IPS-18c (cell line): ENCODE data around the gene ZNF335.
A peak's percentile ranks its signal among the peaks of the same experiment; 100 is the strongest.
"Not testable (repeated sequence)": the region's sequence is repeated elsewhere in the genome, so short reads cannot be mapped to it uniquely, and the experiment has no call there.

Experiments used
- H3K4me3 ChIP-seq: 2 replicates; pipeline ENCODE4 v1.7.0; 2013; ENCODE audit warnings: low read depth, mild to moderate bottlenecking, low read length, moderate library complexity; ENCODE audit not compliant: insufficient read depth
- H3K9me3 ChIP-seq: one replicate; pipeline ENCODE4 v1.6.1; 2013; ENCODE audit warnings: mild to moderate bottlenecking, low read length, moderate library complexity; ENCODE audit not compliant: control insufficient read depth, insufficient read depth

The ZNF335 gene

DNA sequence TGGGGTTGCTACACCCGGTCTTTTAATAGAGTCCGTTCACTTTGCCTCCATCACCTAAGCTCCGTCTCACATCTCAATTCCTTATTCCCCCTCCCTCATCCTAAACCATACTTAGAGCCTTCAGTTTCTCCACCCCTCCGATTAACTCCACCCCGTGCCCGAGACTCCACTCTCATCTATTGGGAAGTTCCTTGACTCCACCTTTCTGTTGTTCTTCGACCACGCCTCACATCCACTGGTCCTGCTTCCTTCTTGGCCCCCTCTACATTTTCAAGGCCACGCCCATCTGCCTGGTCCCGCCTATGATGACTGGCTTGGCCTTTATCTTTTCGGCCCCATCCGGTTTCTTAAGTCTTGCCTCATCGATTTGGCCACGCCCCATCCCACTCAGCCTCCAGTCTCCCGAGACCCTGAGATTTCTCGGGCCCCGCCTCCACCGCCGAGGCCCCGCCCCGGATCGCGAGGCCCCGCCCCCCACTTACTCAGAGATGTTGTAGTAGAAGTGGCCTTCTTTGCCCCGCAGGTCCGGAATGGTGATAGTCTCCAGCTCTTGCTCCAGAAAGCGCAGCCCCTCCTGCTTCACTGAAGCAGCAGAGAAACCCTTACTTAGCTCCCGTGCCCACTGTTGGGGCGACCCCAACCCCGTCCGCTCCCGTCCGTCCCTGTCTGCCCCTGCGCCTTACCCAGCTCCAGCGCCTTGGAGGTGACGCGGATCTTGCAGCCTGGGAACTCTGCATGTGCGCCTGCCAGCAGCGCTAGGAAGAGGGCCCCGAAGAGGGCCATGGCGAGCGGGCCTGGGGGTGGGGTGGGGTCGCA lies 61.1 kb downstream of the ZNF335 start:
- Histone ChIP-seq H3K4me3 (peak overlapping the region; percentile 65), H3K9me3 (no peaks in the 10 kb centered on the region)

DNA sequence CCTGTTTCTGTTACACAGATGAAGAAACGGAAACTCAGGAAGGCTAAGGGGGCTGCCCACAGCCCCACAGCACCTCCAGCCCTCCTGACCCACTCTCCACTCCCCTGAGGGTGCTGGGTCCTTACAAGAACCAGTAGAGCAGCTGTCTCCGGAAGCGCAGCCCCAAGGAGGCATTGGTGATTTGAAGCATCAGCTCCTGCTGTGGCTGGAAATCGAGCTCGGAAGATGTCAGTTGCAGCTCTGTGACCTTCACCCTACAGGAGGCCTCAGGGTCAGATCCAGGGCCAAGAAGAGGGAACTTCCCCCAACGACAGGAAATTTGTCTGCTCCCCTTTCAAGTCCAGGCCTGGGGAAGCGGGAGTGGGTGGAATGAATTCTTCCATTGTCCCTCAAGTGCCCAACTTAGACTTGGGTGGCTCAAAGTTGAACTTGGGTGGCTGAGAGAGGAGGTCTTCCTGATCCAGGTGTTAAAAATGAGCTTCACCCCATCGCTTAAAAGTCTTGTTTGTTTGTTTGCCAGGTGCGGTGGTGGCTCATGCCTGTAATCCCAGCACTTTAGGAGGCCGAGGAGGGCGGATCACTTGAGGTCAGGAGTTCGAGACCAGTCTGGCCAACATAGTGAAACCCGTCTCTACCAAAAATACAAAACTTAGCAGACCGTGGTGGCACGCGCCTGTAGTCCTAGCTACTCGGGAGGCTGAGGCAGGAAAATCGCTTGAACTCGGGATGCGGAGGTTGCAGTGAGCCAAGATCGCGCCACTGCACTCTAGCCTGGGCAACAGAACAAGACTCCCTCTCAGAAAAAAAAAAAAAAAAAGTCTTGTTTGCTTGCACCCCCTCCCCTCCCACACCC lies 62.0 kb downstream of the ZNF335 start:
- Histone ChIP-seq H3K9me3 (no peaks in the 10 kb centered on the region), H3K4me3 (no peak overlapping the region)

DNA sequence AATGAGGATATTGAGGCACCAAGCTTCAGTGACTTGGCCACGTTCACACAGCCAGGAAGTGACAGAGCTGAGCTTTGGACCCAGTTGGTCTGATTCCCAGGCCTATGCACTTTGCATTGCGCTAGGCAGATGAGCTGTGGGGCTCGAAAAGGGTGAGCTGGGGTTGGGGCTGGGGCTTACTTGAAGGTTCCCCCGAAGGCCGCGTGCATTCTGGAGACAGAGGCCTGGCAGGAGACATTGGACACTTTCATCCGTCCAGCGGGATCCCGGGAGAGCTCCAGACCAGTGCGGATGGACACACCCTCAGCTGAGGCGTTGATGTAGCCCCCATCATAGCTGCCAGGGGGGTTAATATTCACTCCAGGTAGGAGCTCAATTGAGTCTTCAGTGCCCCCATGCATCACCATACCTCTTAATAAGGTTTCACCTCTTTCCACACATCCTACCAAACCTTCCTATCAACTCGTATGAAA lies 62.6 kb downstream of the ZNF335 start:
- H3K4me3 ChIP-seq, result no peak overlapping the region

DNA sequence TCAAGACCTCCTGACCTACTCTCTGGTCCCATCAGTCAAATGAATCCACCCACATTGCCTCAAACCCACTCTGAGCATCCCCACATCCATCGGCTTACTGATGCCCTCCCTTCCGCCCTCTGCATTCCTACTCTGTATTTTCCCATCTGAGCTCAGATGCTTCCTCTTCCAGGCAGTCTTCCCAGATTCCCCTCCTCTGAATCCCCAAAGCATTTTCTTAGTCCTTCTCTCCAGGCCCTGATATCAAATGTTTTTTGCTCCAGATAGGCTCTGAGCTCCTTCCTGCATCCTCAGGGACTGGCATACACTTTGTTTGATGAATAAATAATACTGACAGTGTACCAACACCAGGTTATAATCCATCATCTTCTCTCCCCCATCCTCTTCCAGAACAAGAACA lies 63.9 kb downstream of the ZNF335 start:
- Histone ChIP-seq H3K4me3 (no peak overlapping the region), H3K9me3 (no peaks in the 10 kb centered on the region)

More for the DNA sequence above, 62.6 kb downstream of the ZNF335 start:
- H3K9me3 ChIP-seq, result no peaks in the 10 kb centered on the region

DNA sequence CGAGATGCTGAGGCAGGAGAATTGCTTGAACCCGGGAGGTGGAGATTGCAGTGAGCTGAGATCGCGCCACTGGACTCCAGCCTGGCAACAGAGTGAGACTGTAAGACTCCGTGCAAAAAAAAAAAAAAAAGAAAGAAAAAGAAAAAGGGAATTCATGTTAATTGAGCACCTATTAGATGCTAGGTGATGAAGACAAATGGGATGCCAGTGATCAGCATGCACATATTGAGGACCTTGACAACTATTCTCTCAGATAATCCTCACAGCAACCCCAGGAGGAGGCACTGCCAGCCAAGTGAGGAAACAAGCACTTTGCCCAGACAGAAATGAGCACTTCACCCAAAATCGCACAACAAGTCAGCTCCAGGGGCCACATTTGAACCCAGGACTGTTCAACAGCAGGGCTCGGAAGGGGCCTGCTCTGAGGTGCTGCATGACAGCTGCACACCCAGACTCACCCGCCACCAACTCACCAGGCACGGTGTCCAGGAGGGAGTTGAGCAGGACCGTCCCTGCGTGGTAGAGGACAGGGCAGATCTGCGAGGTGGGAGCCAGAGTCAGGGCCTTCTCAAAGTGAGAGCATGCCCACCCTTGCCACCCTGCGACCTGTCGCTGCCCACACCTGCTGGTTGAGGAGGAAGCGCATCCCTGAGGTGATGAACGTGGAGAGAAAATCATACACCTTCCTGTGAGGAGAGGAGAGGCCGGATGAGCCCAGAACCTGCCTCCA lies 64.6 kb downstream of the ZNF335 start:
- Histone ChIP-seq H3K4me3 (no peak overlapping the region), H3K9me3 (no peaks in the 10 kb centered on the region)

DNA sequence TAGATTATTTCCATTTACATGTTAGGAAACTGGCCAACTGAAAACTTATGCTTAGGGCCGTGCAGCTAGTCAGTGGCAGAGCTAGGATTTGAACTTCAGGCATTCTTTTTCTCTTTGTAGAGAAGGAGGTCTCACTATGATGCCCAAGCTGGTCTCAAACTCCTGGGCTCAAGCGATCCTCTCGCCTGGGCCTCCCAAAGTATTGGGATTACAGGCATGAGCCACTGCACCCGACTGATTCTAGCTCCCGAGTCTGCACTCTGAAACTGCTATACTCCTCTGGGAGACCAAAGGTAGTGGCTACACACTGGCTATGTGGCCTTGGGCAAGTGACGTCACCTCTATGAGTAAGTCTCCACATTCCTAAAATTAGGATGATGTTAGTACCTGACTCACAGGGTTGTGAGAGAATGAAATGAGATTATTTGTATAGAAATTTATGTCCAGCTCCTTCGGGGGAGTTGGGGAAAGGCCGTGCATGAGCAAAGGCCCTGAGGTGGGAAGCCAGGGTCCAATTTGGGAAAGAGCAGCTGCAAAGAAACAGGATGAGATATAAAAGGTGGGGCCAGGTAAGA lies 66.4 kb downstream of the ZNF335 start:
- H3K4me3 ChIP-seq, result no peak overlapping the region
- no peaks in the 10 kb centered on the region for H3K9me3 ChIP-seq

DNA sequence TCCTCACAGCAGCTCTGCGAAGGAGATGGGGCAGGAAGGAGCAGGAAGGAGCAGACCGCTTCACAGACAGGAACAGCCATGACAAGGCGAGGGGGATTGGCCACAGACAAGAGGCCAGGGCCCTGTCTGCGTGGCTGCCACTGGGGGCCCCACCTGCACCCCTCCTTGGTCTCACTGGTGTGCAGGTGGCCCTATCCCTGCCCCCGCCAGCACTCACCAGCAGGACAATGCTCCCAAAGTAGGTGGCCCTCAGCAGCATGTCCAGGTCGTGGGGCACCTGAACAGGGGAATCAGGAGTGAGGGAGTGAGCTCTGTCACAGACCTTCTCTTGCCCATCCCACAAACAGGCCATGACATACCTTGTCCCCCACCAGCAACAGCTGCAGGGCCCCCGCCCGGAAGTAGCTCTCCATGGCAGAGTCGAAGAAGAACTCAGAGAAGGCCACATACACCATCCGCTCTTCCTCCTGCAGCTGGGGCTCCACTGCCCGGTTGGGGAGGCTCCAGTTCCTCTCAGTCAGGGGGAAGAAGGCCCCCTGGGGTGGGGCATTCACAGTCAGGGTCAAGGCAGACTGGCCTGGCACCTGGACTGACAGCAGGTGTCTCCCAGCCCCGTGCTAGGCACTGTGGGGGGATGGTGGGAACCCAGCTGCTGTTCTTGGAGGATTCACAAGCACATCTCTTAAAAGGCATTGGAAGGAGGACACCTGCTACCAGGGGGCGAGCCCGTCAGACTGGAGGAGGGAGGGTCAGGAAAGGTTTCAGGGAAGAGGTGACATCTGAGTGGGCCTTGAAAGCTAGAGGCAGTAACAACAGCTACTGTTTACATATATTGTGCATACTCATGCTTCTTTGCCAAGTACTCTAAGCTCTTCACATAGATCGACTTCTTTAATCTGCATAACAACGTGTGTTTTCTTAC lies 67.2 kb downstream of the ZNF335 start:
- Histone ChIP-seq H3K9me3 (no peaks in the 10 kb centered on the region), H3K4me3 (no peak overlapping the region)

DNA sequence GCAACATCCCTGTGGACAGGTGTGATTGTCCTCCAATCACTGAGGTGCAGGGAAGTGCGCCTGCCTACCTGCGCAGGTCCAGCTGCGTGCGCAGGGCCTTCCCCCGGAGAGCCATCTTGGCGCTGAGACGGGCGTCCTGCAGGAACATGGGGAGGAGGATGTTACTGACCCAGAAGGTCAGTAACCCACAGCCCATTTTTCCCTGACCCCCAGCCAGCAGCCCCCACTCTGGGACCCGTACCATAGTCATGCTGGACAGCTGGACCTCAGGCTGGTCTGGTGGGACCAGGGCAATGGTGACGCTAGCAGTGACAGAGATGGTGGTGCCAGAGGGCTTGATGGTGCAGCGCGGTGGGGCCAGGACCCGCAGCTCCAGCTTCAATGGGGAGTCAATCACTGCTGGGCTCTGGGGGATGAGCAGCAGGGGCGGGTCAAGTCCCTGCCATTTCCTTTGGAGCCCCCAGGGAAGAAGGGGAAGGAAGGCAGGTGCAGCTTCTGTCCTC lies 69.8 kb downstream of the ZNF335 start:
- no peak overlapping the region for H3K4me3 ChIP-seq

DNA sequence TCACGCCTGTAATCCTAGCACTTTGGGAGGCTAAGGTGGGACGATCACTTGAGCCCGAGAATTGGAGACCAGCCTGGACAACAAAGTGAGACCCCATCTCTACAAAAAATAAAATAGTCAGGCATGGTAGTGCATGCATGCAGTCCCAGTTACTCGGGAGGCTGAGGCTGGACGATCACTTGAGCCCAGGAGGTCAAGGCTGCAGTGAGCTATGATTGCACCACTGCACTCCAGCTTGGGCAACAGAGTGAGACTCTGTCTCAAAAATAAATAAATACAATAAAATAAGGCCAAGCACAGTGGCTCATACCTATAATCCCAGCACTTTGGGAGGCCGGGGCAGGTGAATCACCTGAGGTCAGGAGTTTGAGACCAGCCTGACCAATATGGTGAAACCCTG lies 70.7 kb downstream of the ZNF335 start:
- H3K4me3 ChIP-seq, H3K9me3 ChIP-seq: not testable (repeated sequence)

More for the DNA sequence above, 69.8 kb downstream of the ZNF335 start:
- no peaks in the 10 kb centered on the region for H3K9me3 ChIP-seq

DNA sequence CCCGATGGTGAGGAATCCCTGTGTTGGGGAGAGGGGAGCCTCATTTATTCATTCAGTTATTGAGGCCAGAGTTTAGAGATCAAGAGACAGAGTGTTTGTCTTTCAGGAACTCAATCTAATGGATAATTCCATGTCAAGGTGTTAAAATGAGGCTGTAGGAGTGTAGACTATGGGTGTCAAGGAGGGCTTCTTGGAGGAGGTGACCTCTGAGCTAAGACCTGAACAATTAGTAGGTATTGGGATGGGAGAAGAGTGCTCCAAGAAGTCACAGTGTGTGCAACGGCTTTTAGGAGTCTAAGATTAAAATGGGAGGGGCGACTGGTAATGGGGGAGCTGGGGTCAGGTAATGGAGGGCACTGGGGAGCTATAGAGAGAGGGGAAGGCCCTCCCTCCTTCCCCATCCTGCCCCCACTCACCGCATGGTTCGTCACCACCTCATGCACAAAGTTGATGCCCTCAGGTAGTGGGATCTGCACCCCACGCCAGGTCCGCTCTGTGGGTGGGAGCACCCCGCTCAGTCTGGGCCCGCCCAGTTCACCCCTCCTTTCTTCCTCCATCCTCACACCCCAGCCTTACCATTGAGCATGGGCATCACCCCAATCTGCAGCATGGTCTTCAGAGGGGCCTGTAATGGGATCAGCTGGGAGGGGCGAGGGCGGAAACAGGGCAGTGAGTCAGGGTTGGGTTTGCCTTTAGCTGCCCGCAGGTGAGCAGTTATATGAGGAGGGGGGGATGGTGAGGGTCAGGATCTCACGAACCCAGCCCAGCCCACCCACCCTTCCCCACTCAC lies 72.8 kb downstream of the ZNF335 start:
- H3K4me3 ChIP-seq, result no peak overlapping the region

More for the DNA sequence above, 72.8 kb downstream of the ZNF335 start:
- H3K9me3 ChIP-seq, result no peaks in the 10 kb centered on the region
